Tibial nerve (tissue), 4 donors: Measurements from ENCODE around the gene TRMT112.

Experiments
- EP300 ChIP-seq, 2 donors: sonication (generic); formaldehyde crosslinking; IDR thresholded peaks; one replicate each; pipeline ENCODE4 v1.6.1; 2017; ENCODE audit warnings: antibody characterized with exemption in 2 of 2, mild to moderate bottlenecking in 1 of 2
- POLR2A ChIP-seq, 2 donors: fragments of 450-650 bp; IDR thresholded peaks; one replicate each; pipeline ENCODE4 v1.6.1; 2017; ENCODE audit warnings: antibody characterized with exemption in 2 of 2, mild to moderate bottlenecking in 2 of 2, moderate library complexity in 2 of 2
- TF ChIP-seq, protein P1 (sequence below), 5 experiments: fragments of 200-600 bp in 3 of 5; fragments of 450-650 bp in 2 of 5; sonication (generic) in 3 of 5; IDR thresholded peaks; one replicate each; pipeline ENCODE4 v1.5.1; 2016 to 2019; ENCODE audit warnings: antibody characterized with exemption in 5 of 5, mild to moderate bottlenecking in 3 of 5, moderate library complexity in 2 of 5

DNA sequence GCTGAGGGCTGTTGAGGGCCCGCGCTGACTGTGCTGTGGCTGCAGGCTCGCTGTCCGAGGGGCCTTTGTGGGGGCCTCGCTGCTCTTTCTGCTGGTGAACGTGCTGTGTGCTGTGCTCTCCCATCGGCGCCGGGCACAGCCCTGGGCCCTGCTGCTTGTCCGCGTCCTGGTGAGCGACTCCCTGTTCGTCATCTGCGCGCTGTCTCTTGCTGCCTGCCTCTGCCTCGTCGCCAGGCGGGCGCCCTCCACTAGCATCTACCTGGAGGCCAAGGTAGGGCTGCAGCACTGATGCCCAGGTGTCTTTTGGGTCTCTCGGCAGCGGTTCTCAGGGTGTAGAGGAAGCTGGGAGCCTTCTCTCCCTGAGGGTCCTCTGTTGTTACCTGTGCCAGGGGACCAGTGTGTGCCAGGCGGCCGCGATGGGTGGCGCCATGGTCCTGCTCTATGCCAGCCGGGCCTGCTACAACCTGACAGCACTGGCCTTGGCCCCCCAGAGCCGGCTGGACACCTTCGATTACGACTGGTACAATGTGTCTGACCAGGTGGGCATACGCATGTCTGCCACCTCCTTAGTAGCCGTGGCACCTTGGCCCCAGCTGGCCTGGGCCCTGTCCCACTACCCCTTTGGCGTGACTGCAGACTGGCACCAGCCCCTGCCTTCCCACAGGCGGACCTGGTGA is 29.5 kb downstream of the TRMT112 start:
- TF ChIP-seq, protein P1, sequence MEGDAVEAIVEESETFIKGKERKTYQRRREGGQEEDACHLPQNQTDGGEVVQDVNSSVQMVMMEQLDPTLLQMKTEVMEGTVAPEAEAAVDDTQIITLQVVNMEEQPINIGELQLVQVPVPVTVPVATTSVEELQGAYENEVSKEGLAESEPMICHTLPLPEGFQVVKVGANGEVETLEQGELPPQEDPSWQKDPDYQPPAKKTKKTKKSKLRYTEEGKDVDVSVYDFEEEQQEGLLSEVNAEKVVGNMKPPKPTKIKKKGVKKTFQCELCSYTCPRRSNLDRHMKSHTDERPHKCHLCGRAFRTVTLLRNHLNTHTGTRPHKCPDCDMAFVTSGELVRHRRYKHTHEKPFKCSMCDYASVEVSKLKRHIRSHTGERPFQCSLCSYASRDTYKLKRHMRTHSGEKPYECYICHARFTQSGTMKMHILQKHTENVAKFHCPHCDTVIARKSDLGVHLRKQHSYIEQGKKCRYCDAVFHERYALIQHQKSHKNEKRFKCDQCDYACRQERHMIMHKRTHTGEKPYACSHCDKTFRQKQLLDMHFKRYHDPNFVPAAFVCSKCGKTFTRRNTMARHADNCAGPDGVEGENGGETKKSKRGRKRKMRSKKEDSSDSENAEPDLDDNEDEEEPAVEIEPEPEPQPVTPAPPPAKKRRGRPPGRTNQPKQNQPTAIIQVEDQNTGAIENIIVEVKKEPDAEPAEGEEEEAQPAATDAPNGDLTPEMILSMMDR (IDR thresholded peaks at IDR 0.05) = no peak
- TF ChIP-seq POLR2A (IDR thresholded peaks at IDR 0.05) = no peak
- no peak for TF ChIP-seq EP300 (IDR thresholded peaks at IDR 0.05)
